Adipocyte (in vitro differentiated cells): Measurements from ENCODE around the gene COA3.
A peak's percentile ranks its signal among the peaks of the same experiment; 100 is the strongest.

Experiments
- DNase-seq: peaks from one replicate; pipeline ENCODE4 v3.0.0-alpha.2; 2015; ENCODE audit warnings: low read depth
- H3K27me3 ChIP-seq: replicated peaks from 2 replicates; pipeline ENCODE4 v1.7.0; 2013; ENCODE audit warnings: mild to moderate bottlenecking, low read length, moderate library complexity; ENCODE audit not compliant: control insufficient read depth, insufficient read depth
- H3K36me3 ChIP-seq: 2 replicates; pipeline ENCODE4 v1.7.0; 2013; ENCODE audit warnings: low read length, mild to moderate bottlenecking, moderate library complexity; ENCODE audit not compliant: control insufficient read depth, insufficient read depth, severe bottlenecking
- H3K4me1 ChIP-seq: 2 replicates; pipeline ENCODE4 v1.7.0; 2013; ENCODE audit warnings: mild to moderate bottlenecking, low read length, moderate library complexity; ENCODE audit not compliant: control insufficient read depth, insufficient read depth
- H3K4me3 ChIP-seq: 2 replicates; pipeline ENCODE4 v1.7.0; 2013; ENCODE audit warnings: mild to moderate bottlenecking, low read length, moderate library complexity
- H3K9ac ChIP-seq: 2 replicates; pipeline ENCODE4 v1.7.0; 2013; ENCODE audit warnings: mild to moderate bottlenecking, low read length, moderate library complexity
- H3K9me3 ChIP-seq: 2 replicates; pipeline ENCODE4 v1.7.0; 2013; ENCODE audit warnings: mild to moderate bottlenecking, low read length, moderate library complexity; ENCODE audit not compliant: control insufficient read depth

COA3 gene

DNA sequence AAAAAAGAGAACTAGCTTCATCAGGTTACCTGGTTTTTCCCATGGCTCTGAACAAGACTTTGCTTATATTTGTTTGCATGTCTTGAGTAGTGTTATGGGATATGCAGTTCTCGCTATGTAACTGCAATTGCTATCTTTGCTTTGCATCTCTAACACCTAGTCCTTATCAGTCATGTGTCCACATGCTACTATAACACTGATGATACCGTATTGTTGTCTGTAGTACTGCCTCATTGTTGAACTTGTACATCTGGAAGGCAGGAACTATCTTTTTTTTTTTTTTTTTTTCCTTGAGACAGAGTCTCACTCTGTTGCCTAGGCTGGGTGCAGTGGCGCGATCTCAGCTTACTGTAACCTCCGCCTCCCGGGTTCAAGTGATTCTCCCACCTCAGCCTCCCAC lies 37.2 kb upstream of the COA3 start:
- Histone ChIP-seq H3K9ac (no peak overlapping the region), H3K4me3 (no peak overlapping the region), H3K9me3 (no peaks in the 10 kb centered on the region), H3K4me1 (peaks cover 28% of the 10 kb centered on the region), H3K27me3 (no peaks in the 10 kb centered on the region), H3K36me3 (peaks cover 49% of the 10 kb centered on the region)
- no peak for DNase-seq

DNA sequence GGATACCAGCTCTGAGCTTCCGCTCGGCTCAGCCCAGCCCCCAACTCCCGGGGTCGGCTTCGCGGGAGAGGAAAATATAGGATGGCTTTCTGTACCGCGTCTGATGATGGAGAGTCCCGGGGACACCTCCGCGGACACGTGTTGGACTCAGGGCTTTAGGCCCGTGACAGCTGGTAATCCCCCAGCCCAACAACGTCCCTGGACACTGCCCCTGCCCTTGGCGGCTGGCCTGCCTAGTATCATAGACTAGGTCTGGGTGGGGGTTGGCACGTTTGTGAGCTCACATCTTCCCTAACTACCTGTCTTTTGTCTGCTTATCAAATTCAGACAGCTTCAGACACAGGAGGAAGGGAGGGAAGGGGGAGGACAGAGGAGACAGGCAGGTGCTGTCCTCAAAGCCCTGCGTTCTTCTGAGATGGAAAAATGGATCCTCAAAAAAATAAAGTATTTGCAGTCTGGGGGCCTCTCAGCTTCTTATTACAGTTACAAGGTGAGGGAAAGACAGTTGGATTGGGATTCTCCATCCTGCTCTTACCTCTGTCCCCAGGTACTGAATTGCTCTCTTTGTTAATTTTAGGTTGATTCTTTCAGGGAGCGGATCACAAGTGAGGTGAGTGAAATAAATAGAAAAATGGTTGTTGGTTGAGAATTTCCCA lies 35.4 kb upstream of the COA3 start:
- Histone ChIP-seq H3K4me1 (peaks cover 28% of the 10 kb centered on the region), H3K9ac (peak overlapping the region; percentile 100), H3K9me3 (no peaks in the 10 kb centered on the region), H3K4me3 (peak overlapping the region; percentile 90), H3K36me3 (peaks cover 35% of the 10 kb centered on the region), H3K27me3 (no peaks in the 10 kb centered on the region)
- no peak for DNase-seq

DNA sequence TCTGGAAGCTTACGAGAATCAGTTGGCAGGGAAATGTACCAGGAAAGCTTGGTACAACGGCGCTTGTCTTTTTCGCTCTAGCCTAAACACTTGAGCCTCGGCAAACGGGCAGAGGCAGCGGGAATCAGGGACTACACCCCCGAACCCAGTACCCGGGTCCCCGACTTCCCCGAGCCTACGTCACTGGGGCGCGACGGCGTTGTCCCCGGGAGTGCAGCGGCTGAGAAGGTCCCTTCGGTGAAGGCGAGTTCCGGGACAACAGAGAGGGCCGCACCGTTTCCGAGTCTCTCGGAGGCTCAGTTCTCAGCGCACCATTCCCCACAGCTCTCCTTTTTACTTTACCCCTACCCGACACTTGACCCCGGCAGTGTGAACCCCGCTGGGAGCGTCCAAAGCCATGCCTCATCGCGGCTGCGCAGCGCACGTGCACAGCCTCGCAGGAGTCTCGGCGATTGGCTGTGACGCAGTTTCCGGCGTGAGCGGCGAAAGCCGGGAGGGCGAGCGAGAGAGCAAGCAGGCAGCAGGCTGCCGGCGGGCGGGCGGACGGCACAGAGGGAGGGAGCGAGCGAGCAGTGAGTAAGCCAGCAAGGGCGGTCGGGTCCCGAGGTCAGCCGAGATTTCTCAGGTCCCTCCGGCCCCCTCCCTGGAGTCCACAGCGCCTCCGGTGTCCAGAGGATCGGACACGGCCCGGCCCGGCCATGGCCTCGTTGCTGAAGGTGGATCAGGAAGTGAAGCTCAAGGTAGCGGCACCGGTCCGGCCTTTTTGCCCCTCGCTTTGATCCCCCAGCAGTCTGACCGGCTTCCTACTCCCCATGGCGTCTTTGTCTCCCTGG lies 34.6 kb upstream of the COA3 start, which contains the start of gene PSME3:
PSME3 (plus strand) TSS at position 464 of the 833 bp plus-strand sequence; CDS start at position 699, 235 bp downstream.
- peak within 1 kb of the TSS; percentile 100 for H3K9ac ChIP-seq
- peaks cover 28% of the 10 kb centered on the region for H3K4me1 ChIP-seq
- H3K36me3 ChIP-seq: peaks cover 28% of the 10 kb centered on the region
- no peaks in the 10 kb centered on the region for H3K27me3 ChIP-seq
- H3K9me3 ChIP-seq: no peaks in the 10 kb centered on the region
- H3K4me3 ChIP-seq: peak within 1 kb of the TSS; percentile 90
- DNase-seq: peak; percentile 97

DNA sequence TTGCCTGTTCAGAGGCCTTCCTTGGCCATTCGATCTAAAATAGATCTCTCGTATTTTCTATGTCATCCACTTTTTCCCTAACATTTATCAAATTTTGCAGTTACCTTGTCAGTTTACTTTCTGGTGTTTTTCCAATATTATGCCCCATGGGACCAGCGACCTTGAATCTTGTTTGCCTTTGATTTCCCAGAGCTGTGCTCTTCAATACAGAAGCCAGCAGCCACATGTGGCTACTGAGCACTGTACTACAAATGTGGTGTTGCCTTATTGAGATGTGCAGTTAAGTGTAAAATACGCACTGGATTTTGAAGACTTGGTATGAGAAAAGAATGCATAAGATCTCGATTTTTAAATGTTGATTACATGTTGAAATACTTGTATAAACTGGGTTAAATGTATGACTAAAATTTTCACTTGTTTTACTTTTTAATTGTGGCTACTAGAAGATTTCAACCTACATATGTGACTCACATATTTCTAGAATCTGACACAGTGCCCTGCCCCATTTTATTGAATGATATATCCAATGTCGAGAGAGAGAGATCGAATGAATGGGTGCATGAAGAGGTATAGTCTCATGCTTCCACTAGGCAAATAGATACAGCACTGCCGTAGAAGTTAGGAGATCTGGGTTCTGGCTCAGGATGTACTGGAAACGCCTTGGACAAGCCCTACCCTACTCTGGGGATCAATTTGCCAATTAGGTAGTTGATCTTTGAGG lies 33.9 kb upstream of the COA3 start:
- Histone ChIP-seq H3K4me3 (peak overlapping the region; percentile 90), H3K4me1 (peaks cover 28% of the 10 kb centered on the region), H3K9ac (peak overlapping the region; percentile 100), H3K9me3 (no peaks in the 10 kb centered on the region), H3K36me3 (peaks cover 20% of the 10 kb centered on the region), H3K27me3 (no peaks in the 10 kb centered on the region)
- DNase-seq: no peak

DNA sequence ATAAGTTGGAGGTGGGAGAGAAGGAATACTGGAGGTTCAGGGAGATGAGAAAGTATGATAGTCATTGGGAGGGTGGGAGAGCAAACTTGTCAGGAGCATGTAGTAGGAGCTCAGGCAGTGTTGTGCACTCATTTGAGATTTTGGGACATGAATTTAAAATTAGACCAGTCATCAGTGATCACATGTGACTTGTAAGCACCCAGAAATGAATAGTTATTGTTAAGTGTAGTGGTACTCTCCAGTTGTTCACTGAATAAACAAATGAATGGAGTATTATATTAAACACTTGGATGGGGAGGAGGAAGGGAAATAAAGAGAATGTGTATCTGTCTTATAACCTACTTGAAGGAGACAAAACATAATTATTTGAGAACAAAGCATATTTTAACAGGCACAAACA lies 32.5 kb upstream of the COA3 start:
- peaks cover 28% of the 10 kb centered on the region for H3K4me1 ChIP-seq
- peaks cover 8% of the 10 kb centered on the region for H3K36me3 ChIP-seq
- no peak overlapping the region for H3K9ac ChIP-seq
- DNase-seq: no peak
- H3K9me3 ChIP-seq: no peaks in the 10 kb centered on the region
- H3K4me3 ChIP-seq: no peak overlapping the region
- no peaks in the 10 kb centered on the region for H3K27me3 ChIP-seq

DNA sequence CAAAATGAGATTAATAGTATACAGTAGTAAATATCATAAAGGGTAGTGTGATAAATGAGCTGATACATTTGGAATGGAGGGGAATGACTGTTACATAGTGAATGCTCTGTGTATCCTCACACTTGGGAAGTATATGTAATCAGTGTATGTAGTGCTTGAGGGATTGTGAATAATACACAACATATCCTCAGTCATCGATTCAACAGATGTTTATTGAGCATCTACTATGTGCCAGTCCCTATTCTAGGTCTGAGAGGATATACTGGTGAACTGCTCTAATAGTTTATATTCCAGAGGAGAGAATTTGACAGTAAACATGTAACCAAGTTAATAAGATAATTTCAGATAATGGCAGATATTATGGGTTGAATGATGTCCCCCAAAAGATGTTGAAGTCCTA lies 29.0 kb upstream of the COA3 start:
- H3K36me3 ChIP-seq: no peaks in the 10 kb centered on the region
- DNase-seq: no peak
- peaks cover 14% of the 10 kb centered on the region for H3K4me1 ChIP-seq
- H3K9ac ChIP-seq: no peak overlapping the region
- H3K27me3 ChIP-seq: no peaks in the 10 kb centered on the region
- no peak overlapping the region for H3K4me3 ChIP-seq
- H3K9me3 ChIP-seq: no peaks in the 10 kb centered on the region

DNA sequence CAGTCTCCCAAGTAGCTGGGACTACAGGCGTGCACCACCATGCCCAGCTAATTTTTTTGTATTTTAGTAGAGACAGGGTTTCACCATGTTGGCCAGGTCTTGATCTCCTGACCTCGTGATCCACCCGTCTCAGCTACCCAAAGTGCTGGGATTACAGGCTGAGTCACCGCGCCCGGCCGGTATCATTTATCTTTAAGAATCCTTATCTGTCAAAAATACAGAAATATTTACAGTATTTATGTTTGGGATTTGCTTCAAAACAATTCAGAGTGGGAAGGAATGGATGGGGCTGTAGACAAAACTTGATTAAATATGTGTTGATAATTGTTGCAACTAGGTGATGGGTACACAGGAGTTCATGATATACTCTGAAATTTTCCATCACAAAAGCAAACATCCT lies 22.7 kb upstream of the COA3 start:
- Histone ChIP-seq H3K9me3 (no peaks in the 10 kb centered on the region), H3K9ac (no peak overlapping the region), H3K27me3 (no peaks in the 10 kb centered on the region), H3K36me3 (peaks cover 54% of the 10 kb centered on the region), H3K4me1 (peaks cover 10% of the 10 kb centered on the region), H3K4me3 (no peak overlapping the region)
- no peak for DNase-seq

DNA sequence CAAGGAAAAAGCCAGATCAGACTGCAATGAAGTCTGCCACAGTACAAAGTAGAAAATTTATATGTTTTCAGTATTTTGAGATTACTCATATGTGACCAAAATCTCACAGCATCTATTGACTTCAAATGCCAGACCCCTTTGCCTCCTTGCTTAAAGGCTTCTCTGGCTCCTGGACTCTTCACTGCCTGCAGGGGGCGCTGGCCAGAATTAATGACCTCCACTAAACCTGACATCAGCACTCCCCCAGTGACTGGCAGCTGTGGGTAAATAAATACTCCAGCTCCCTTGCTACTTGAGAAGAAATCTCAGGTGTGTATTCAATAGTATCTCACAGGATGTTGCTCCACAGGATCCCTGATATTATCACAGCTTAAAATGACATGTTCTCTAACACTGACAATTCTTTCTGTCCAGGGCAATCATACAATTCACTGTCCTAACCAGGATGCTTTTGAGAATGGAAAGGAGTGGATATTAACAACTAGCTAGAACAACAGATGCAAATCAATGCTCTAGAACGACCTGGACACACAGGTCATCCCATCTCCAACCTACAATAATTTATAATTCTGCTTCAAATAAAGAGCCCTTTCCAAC lies 21.5 kb upstream of the COA3 start:
- no peaks in the 10 kb centered on the region for H3K27me3 ChIP-seq

DNA sequence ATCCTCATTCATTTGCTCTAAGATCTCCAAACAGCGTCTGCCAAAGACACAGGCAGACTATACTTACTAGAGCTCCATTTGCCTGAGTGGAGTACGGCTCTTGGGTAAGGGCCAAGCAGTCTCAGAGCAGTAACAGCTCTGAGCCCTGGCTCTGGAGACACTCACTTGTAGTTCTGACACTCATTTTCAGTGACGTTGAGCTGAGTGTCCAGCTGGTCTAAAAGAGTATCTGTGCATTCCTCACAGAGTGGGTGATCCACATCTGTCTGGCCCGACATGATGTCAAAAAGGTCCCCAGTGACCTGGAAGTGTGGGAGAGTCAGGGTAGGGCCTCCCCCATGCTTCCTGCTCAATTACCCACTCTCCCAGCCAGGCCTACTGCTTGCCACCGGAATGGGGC lies 19.9 kb upstream of the COA3 start:
- Histone ChIP-seq H3K4me3 (no peak overlapping the region), H3K4me1 (peaks cover 28% of the 10 kb centered on the region), H3K9me3 (no peaks in the 10 kb centered on the region), H3K9ac (no peak overlapping the region), H3K36me3 (peaks cover 76% of the 10 kb centered on the region), H3K27me3 (no peaks in the 10 kb centered on the region)
- DNase-seq: no peak

More for the DNA sequence above, 21.5 kb upstream of the COA3 start:
- Histone ChIP-seq H3K9ac (no peak overlapping the region), H3K4me3 (no peak overlapping the region), H3K36me3 (peaks cover 65% of the 10 kb centered on the region), H3K9me3 (no peaks in the 10 kb centered on the region), H3K4me1 (peaks cover 21% of the 10 kb centered on the region)
- DNase-seq: peak; percentile 83

DNA sequence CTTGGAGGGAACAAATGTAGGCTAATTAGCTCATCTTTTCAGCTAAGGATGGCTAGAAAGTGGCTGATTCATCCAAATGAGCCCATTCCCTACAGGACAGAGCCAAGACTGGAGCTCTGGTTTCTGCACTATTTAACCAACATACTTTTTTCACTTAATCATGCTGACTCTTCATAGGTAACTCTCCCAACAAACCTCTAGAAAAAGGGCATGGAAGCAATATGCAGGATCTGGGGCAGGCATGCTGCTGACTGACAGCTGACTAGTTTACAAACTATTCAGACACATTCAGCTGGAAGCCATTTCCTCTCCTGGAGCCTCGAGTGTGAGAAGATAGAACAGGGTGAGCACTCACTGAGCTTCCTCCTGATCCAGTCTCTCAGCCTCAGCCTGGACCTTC lies 19.4 kb upstream of the COA3 start:
- Histone ChIP-seq H3K9me3 (no peaks in the 10 kb centered on the region), H3K36me3 (peaks cover 79% of the 10 kb centered on the region), H3K4me1 (peaks cover 23% of the 10 kb centered on the region), H3K9ac (no peak overlapping the region), H3K27me3 (no peaks in the 10 kb centered on the region), H3K4me3 (no peak overlapping the region)
- no peak for DNase-seq
